Thoracic aorta (tissue), 2 donors: ENCODE results near the gene PRDM15. TPM values are rescaled to one million over a fixed set of nuclear protein-coding genes. Genes with fewer than 3 reads are reported as not detected.

ENCODE experiments used
- ATAC-seq: fragments of 150-250 bp; one replicate; pipeline ENCODE4 v1.8.0; 2017; ENCODE audit warnings: low read depth; ENCODE audit not compliant: insufficient number of reproducible peaks, low FRiP score
- DNase-seq: peaks from one replicate; pipeline ENCODE4 v3.0.0-alpha.2; 2020; ENCODE audit warnings: low spot score
- H3K27ac ChIP-seq, 2 donors: fragments of 200-600 bp; sonication (generic); 1 replicate in 1 of 2; 2 replicates in 1 of 2; pipeline ENCODE4 v1.5.1; 2016; ENCODE audit warnings: mild to moderate bottlenecking in 2 of 2, moderate library complexity in 2 of 2
- H3K27me3 ChIP-seq: fragments of 200-600 bp; sonication (generic); replicated peaks from 2 replicates; pipeline ENCODE4 v1.6.0; 2016; ENCODE audit warnings: mild to moderate bottlenecking; ENCODE audit not compliant: insufficient read depth
- H3K36me3 ChIP-seq: fragments of 200-600 bp; sonication (generic); one replicate; pipeline ENCODE4 v1.5.1; 2016
- H3K4me1 ChIP-seq, 2 donors: fragments of 200-600 bp; sonication (generic); 1 replicate in 1 of 2; 2 replicates in 1 of 2; pipeline versions ENCODE4 v1.5.1 to v1.6.0; 2016; ENCODE audit warnings: low read depth in 2 of 2, mild to moderate bottlenecking in 1 of 2; ENCODE audit not compliant: control insufficient read depth in 1 of 2
- H3K4me3 ChIP-seq: fragments of 200-600 bp; sonication (generic); 2 replicates; pipeline ENCODE4 v1.5.1; 2016; ENCODE audit warnings: mild to moderate bottlenecking
- H3K9me3 ChIP-seq: fragments of 200-600 bp; sonication (generic); 2 replicates; pipeline ENCODE4 v1.5.1; 2016
- total RNA-seq, 2 donors: library from RNA; depleted of rRNA; stranded (reverse); fragments of >200 nt; gene quantifications; one replicate each; pipeline versions ENCODE4 v1.1.0 to v1.2.3, GENCODE V29; 2016
- TF ChIP-seq, protein P1 (sequence below): fragments of 200-600 bp; sonication (generic); IDR thresholded peaks from one replicate; pipeline ENCODE4 v1.5.1; 2019; ENCODE audit warnings: antibody characterized with exemption

The PRDM15 gene
- total RNA-seq, 2 donors from 2014 or later: 9.0 to 14.9 TPM

DNA sequence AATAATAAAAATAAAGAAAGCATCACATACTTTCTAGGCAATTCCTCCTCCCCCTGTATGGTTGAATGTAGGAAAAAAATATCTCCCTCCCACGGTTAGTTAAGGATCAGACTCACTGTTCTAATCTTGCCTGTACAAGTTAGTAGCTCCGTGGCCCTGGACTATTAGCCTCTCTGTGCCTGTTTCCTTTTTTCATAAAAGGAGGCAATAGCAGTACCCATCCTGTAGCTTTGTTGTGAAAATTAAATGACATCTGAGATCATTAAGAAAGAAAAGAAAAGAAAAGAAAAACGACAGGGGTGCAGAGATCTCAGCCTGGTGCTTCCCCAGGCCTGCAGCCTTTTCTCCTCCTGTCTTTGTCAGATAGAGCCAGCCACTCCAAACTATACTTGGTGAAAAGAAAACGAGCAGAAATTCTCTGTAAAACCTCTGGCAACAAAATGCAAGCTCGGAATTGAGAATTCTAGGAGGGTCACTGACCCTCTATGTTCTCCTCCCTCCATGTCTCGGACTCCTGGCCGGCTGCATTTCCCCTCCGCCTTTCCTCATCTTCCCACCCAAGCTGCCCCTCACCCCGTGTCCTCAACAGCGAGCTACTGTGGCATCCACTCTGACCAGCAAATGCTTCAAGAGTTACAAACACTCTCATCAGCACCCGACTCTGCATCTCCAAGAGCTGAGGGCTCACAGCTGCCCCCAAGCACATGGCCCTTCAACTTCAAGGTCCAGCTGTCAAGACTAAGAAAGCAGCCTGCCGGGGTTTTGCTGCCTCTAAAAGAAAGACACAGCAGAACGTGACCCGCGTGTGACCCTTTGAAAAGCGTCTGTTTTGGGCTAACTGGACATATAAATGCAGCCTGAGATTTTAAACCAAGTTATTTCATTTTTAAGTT, 125.9 kb downstream of the PRDM15 start:
- DNase-seq: no peak
- no peak for ATAC-seq
- H3K4me3 ChIP-seq: no peak overlapping the region
- H3K4me1 ChIP-seq: no peaks in the 10 kb centered on the region
- H3K27me3 ChIP-seq: no peaks in the 10 kb centered on the region
- TF ChIP-seq, protein P1, sequence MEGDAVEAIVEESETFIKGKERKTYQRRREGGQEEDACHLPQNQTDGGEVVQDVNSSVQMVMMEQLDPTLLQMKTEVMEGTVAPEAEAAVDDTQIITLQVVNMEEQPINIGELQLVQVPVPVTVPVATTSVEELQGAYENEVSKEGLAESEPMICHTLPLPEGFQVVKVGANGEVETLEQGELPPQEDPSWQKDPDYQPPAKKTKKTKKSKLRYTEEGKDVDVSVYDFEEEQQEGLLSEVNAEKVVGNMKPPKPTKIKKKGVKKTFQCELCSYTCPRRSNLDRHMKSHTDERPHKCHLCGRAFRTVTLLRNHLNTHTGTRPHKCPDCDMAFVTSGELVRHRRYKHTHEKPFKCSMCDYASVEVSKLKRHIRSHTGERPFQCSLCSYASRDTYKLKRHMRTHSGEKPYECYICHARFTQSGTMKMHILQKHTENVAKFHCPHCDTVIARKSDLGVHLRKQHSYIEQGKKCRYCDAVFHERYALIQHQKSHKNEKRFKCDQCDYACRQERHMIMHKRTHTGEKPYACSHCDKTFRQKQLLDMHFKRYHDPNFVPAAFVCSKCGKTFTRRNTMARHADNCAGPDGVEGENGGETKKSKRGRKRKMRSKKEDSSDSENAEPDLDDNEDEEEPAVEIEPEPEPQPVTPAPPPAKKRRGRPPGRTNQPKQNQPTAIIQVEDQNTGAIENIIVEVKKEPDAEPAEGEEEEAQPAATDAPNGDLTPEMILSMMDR: no peak
- no peaks in the 10 kb centered on the region for H3K36me3 ChIP-seq
- no peaks in the 10 kb centered on the region for H3K9me3 ChIP-seq
- H3K27ac ChIP-seq: no peak overlapping the region

DNA sequence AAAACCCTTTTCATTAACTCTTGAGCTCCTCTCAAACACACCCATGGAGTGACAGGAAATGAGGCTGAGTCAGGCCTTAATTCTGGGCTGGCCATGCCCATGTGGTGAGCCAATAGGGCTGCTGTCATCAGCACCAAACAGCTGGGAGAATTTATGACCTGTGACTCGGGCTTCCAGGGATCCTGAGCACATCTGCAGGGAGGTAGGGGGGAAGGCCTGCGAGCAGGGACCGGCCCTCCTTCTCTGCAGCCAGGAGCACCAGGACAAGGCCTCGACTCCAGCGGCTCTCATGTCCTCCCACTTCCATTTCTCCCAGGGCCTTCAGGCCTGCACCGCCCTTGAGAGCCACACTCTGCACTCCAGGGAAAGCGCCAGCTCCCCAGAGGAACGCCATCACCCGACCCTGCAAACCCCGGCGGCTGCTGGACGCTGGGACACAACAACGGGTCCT, 126.9 kb downstream of the PRDM15 start:
- H3K36me3 ChIP-seq: no peaks in the 10 kb centered on the region
- no peak overlapping the region for H3K4me3 ChIP-seq
- no peaks in the 10 kb centered on the region for H3K27me3 ChIP-seq
- no peak for ATAC-seq
- H3K4me1 ChIP-seq: no peaks in the 10 kb centered on the region
- H3K9me3 ChIP-seq: no peaks in the 10 kb centered on the region
- no peak overlapping the region for H3K27ac ChIP-seq
- no peak for DNase-seq
- TF ChIP-seq, protein P1: no peak

DNA sequence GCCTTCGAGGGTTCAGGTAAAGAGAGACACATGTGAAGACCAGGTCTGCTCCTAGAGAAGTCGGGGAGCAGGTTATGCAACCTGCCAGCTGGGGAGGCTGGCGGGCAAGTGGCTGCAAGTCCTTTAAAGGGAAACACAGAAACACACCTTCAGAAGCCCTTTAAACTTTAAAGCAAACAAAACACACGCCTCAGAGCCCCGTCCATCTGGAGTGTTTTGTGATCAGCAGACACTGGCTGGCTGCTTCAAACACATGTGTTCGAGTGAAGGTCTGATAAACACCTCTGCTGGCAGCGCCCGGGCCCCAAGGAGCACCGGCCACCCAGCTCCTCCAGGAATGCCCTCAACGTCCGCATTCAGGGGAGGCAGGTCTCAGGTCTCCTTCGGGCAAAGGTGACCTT, 127.5 kb downstream of the PRDM15 start:
- DNase-seq (no peak), ATAC-seq (no peak)
- no peaks in the 10 kb centered on the region for H3K36me3 ChIP-seq
- H3K27ac ChIP-seq: no peak overlapping the region
- no peaks in the 10 kb centered on the region for H3K9me3 ChIP-seq
- no peak overlapping the region for H3K4me3 ChIP-seq
- no peaks in the 10 kb centered on the region for H3K4me1 ChIP-seq
- H3K27me3 ChIP-seq: no peaks in the 10 kb centered on the region
- TF ChIP-seq, protein P1: no peak

DNA sequence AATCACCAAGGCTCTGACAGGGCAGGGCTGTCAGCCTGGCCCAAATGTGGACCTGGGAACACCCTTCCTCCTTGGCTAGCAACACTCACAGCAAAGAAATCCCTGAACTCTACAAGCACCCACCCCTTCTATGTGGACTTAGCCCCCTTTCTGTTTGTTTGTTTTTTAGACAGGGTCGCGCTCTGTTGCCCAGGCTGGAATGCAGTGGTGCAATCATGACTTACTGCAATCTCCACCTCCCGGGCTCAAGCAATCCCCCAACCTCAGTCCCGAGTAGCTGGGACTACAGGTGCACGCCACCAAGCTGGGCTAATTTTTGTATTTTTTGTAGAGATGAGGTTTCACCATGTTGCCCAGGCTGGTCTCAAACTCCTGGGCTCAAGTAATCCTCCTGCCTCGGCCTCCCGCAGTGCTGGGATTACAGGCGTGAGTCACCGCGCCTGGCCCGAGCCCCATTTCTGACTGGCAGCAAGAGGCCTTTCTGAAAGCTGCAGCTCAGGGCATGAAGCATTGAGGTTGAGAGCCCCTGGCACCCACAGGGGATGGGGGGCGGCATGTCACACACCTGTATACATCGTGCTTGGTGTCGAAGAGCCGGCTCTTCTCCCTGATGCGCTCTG, 128.5 kb downstream of the PRDM15 start:
- Histone ChIP-seq H3K36me3 (no peaks in the 10 kb centered on the region), H3K27me3 (no peaks in the 10 kb centered on the region), H3K4me1 (no peaks in the 10 kb centered on the region), H3K9me3 (no peaks in the 10 kb centered on the region), H3K27ac (no peak overlapping the region), H3K4me3 (no peak overlapping the region)
- ATAC-seq (no peak), DNase-seq (no peak)
- TF ChIP-seq, protein P1: no peak

DNA sequence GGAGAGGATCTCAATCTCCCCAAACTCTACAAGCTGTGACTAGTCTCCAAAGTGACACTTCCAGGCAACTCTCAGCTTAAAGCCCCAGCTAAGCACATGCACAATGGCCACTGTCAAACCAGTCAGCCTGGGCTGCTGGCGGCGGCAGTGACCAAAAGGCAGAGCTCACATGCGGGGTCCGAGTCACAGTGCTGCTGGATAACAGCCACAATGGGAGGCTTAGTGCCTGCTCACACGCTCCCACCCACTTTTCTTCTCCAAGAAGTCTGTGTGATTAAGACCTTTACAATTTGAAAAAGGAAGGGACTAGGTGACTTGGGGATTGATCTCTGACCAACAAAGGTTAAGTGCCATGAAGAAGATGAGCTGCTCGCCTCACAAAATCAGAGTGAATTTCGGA, 129.1 kb downstream of the PRDM15 start:
- no peaks in the 10 kb centered on the region for H3K36me3 ChIP-seq
- H3K9me3 ChIP-seq: no peaks in the 10 kb centered on the region
- ATAC-seq: no peak
- TF ChIP-seq, protein P1: no peak
- DNase-seq: no peak
- no peaks in the 10 kb centered on the region for H3K27me3 ChIP-seq
- H3K4me3 ChIP-seq: no peak overlapping the region
- H3K4me1 ChIP-seq: no peaks in the 10 kb centered on the region
- no peak overlapping the region for H3K27ac ChIP-seq
